22Rv1 (cell line): ENCODE measurements around the gene TRAF4.
A peak's percentile ranks its signal among the peaks of the same experiment; 100 is the strongest.
"Not testable (repeated sequence)": the region's sequence is repeated elsewhere in the genome, so short reads cannot be mapped to it uniquely, and the experiment has no call there.

Source experiments
- H3K27ac ChIP-seq: fragments of 450-650 bp; 2 replicates; pipeline ENCODE4 v1.5.1; 2017
- CTCF ChIP-seq: fragments of 450-650 bp; IDR thresholded peaks from 2 replicates; pipeline ENCODE4 v1.5.1; 2017; ENCODE audit warnings: mild to moderate bottlenecking
- ZFX ChIP-seq: fragments of 450-650 bp; IDR thresholded peaks from 2 replicates; pipeline ENCODE4 v1.6.1; 2017; ENCODE audit warnings: antibody characterized with exemption, borderline replicate concordance

The TRAF4 gene

DNA sequence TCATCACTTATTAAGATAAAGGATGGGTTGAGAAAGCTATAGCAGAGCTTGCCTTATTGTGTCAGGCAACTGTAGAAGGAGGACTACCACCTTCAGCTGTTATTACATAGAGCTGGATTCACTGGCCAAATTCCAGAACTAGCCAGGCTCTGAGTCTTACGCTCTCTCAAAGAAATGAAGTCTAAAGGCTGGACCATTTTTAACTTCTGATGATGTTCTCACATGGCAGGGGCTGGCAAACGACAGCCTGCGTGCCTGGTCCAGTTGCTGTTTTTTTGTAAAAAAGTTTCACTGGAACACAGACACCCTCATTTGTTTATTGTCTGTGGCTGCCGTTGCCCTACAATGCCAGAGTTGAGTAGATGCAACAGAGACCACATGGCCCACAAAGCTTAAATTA is 21.2 kb downstream of the TRAF4 start:
- TF ChIP-seq CTCF (no peak), ZFX (no peak)
- peak overlapping the region; percentile 61 for H3K27ac ChIP-seq

DNA sequence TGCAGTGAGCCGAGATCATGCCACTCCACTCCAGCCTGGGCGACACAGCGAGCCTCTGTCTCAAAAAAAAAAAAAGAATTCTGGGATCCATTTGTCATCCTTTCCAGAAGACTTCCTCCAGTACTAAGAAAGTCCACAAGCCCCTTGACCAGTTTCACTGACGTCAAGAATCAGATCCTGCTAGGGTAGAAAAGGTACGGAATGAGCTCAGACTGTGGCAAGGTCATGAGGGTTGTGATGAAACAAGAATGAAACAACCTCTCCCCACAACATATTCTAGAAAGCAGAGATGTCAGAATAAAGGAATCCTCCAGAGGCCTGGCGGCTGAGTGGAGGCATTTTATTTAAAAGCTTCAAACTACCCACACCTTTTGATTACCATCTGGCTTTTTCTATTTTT is 29.9 kb downstream of the TRAF4 start:
- TF ChIP-seq CTCF, result no peak
- TF ChIP-seq ZFX, result no peak
- H3K27ac ChIP-seq, result peak overlapping the region; percentile 40; the same call in 1 of the 2 replicates

DNA sequence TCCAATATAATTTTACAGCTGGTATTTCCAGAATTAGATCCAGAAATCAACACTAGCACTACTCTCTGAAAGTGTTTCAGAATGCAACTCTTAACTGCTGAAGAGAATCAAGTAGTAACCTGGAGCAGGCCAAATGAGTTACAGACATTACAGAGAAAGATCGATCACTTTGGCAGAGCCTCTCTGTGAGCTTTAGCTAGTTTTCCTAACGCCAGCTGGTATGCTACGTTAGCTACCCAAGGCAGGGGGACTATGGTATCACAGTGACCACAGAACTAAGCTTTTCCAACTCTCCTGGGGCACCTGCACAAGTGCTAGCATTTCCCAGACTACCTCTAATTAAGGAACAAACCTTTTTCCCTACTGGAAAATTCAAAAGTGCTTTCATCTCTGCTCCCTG is 30.4 kb downstream of the TRAF4 start:
- H3K27ac ChIP-seq, result peak overlapping the region; percentile 40
- no peak for TF ChIP-seq CTCF
- no peak for TF ChIP-seq ZFX

GRCh38 chr17:28777178-28777577 is 33.4 kb downstream of the TRAF4 start:
- no peak for TF ChIP-seq CTCF
- no peak for TF ChIP-seq ZFX
- 0 out of 2 replicates have a peak overlapping the region, but pooled peaks have one; percentile 17 for H3K27ac ChIP-seq

DNA sequence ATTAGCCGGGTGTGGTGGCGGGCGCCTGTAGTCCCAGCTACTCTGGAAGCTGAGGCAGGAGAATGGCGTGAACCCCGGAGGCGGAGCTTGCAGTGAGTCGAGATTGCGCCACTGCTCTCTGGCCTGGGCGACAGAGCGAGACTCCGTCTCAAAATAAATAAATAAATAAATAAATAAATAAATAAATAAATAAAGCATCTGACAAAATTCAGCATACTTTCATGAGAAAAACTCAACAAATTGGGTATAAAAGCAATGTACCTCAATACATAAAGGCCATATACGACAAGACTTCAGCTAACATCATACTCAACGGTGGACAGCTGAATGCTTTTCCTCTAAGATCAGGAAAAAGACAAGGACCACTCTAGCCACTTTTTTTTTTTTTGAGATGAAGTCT is 35.8 kb downstream of the TRAF4 start:
- H3K27ac ChIP-seq, result not testable (repeated sequence)

DNA sequence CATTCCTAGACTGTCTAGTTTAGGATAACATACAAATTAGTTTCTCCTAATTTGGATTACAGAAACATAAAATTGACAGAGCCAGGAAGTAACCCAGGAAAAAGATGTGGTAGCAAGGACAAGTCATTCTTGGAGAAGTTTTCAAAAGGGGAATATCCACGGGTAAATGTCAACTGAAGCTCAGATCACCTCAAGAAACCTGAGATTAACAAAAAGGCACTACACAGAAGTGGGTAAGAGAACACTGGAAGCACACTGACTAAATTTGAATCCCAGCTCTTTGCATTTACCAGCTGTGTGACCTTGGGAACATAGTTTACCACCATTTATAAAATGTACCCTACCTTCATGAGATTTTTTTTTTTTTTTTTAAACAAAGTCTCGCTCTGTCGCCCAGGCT is 39.4 kb downstream of the TRAF4 start:
- 0 out of 2 replicates have a peak overlapping the region, but pooled peaks have one; percentile 3 for H3K27ac ChIP-seq
- no peak for TF ChIP-seq CTCF
- TF ChIP-seq ZFX, result no peak

DNA sequence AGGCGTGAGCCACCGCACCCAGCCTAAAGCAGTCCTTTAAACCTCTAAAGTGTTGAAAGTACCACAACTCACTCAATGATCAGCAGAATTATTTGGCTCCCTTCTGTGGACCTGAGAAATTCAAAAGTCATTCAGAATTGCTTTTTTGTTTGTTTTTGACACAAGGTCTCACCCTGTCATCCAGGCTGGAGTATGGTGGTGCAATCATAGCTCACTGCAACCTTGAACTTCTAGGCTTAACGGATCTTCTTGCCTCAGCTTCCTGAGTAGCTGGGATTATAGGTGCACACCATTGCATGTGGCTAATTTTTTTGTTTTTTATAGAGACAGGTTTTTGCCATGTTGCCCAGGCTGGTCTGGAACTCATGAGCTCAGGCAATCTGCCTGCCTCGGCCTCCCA is 44.3 kb downstream of the TRAF4 start:
- no peak for TF ChIP-seq CTCF
- no peak for TF ChIP-seq ZFX
- H3K27ac ChIP-seq, result peak overlapping the region; percentile 17; the same call in 1 of the 2 replicates
